ENCODE data around the gene MEGF9. TPM values are rescaled to one million over a fixed set of nuclear protein-coding genes. Genes with fewer than 3 reads are reported as not detected.

Gene MEGF9
- polyA plus RNA-seq, 1 donor (not counting 4 experiments of a cell fraction or from before 2014, with no cell fraction given): 11.2 TPM

DNA sequence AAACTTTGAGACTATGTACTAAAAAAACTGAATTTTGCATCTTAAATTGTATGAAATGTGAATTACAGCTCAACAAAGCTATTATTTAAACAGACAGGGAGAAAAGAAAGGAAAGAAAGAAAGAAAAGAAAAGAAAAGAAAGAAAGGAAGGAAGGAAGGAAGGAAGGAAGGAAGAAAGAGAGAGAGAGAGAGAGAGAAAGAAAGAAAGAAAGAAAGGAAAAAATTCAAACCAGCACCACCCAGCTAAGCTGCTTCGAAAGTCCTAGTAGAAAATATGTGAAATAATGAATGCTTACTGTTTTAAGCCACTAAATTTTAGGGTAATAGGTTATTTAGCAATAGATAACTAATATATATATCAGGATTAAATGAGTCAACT lies 102.6 kb downstream of the MEGF9 start:
- peaks cover 53% of the 10 kb centered on the region for H3K4me1 ChIP-seq (ENCODE audit: control insufficient read depth, extremely low read depth, insufficient read depth, low read length)
- H3K27ac ChIP-seq (ENCODE audit: control insufficient read depth, insufficient read depth, low read length): peak overlapping the region; percentile 65
- H3K9me1 ChIP-seq (ENCODE audit: control insufficient read depth, extremely low read depth, insufficient read depth, low read length): no peaks in the 10 kb centered on the region
- FAIRE-seq (no peak), DNase-seq (ENCODE audit: low read depth, low spot score) (no peak)
- H3K9me3 ChIP-seq (ENCODE audit: control insufficient read depth, low read depth, low read length): no peaks in the 10 kb centered on the region
- H2AFZ ChIP-seq (ENCODE audit: control insufficient read depth, low read length): no peak overlapping the region
- H3K4me3 ChIP-seq (ENCODE audit: control insufficient read depth in 2 of 3, extremely low read depth in 1 of 3, insufficient read depth in 2 of 3, low read depth in 1 of 3, low read length in 3 of 3): peak overlapping the region in 1 of 3 experiments; percentile 7
- peak overlapping the region; percentile 8 for H3K9ac ChIP-seq (ENCODE audit: control insufficient read depth, extremely low read depth, insufficient read depth, low read length)
- no peak for TF ChIP-seq EZH2 (IDR thresholded peaks at IDR 0.05; ENCODE audit: low read length)
- TF ChIP-seq, protein P1, sequence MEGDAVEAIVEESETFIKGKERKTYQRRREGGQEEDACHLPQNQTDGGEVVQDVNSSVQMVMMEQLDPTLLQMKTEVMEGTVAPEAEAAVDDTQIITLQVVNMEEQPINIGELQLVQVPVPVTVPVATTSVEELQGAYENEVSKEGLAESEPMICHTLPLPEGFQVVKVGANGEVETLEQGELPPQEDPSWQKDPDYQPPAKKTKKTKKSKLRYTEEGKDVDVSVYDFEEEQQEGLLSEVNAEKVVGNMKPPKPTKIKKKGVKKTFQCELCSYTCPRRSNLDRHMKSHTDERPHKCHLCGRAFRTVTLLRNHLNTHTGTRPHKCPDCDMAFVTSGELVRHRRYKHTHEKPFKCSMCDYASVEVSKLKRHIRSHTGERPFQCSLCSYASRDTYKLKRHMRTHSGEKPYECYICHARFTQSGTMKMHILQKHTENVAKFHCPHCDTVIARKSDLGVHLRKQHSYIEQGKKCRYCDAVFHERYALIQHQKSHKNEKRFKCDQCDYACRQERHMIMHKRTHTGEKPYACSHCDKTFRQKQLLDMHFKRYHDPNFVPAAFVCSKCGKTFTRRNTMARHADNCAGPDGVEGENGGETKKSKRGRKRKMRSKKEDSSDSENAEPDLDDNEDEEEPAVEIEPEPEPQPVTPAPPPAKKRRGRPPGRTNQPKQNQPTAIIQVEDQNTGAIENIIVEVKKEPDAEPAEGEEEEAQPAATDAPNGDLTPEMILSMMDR (optimal IDR thresholded peaks at IDR 0.05 in 1 of 3, IDR thresholded peaks at IDR 0.05 in 1 of 3, conservative IDR thresholded peaks at IDR 0.05 in 1 of 3; ENCODE audit: extremely low read depth in 1 of 3, insufficient read depth in 2 of 3, low read length in 3 of 3): no peak
- no peaks in the 10 kb centered on the region for H3K79me2 ChIP-seq (ENCODE audit: control insufficient read depth, insufficient read depth, low read length)
- H3K36me3 ChIP-seq (ENCODE audit: control insufficient read depth in 2 of 2, extremely low read depth in 1 of 2, insufficient read depth in 2 of 2, low read length in 2 of 2): peaks cover 0 to 2% of the 10 kb centered on the region in 2 experiments
- dilution Hi-C loops (cut with MboI; ENCODE audit: extremely low pct_ligation_motif_present, low sequenced_read_pairs): no loop called here
- no peaks in the 10 kb centered on the region for H3K27me3 ChIP-seq (ENCODE audit: control insufficient read depth, extremely low read depth, insufficient read depth, low read length)
- H3K4me2 ChIP-seq (ENCODE audit: control insufficient read depth, extremely low read depth, insufficient read depth, low read depth, low read length): peak overlapping the region; percentile 27
- H4K20me1 ChIP-seq (ENCODE audit: control insufficient read depth, extremely low read depth, insufficient read depth, low read length): no peaks in the 10 kb centered on the region

DNA sequence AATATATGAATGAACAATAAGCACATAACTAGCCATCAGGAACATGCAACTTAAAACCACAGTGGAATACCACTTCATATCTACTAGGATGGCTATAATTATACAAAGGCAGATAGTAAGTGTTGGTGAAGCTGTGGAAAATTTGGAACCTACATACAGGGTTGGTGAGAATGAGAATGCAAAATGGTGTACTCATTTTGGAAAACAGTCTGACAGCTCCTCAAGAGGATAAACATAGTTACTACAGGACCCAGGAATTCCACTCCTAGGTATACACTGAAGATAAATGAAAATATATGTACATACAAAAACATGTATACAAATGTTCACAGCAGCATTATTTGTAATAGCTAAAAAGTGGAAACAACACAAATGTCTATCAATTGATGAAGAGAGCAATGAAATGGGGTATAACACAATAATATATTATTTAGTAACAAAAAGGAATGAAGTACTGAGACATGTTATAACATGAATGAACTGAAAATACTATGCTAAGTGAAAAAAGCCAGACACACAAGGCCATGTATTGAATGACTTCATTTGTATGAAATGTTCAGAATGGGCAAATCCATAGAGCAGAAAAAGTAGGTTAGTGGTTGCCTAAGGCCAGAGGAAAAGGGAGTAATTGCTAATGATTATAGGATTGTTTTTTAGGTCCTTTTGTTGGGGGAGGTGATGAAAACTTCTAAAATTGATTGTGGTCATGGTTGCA lies 103.1 kb downstream of the MEGF9 start:
- Histone ChIP-seq H3K27ac (ENCODE audit: control insufficient read depth, insufficient read depth, low read length) (peak overlapping the region; percentile 65), H4K20me1 (ENCODE audit: control insufficient read depth, extremely low read depth, insufficient read depth, low read length) (no peaks in the 10 kb centered on the region), H3K4me3 (ENCODE audit: control insufficient read depth in 2 of 3, extremely low read depth in 1 of 3, insufficient read depth in 2 of 3, low read depth in 1 of 3, low read length in 3 of 3) (peak overlapping the region in 1 of 3 experiments; percentile 7), H3K27me3 (ENCODE audit: control insufficient read depth, extremely low read depth, insufficient read depth, low read length) (no peaks in the 10 kb centered on the region), H3K9me1 (ENCODE audit: control insufficient read depth, extremely low read depth, insufficient read depth, low read length) (no peaks in the 10 kb centered on the region), H3K4me1 (ENCODE audit: control insufficient read depth, extremely low read depth, insufficient read depth, low read length) (peaks cover 53% of the 10 kb centered on the region), H3K9ac (ENCODE audit: control insufficient read depth, extremely low read depth, insufficient read depth, low read length) (peak overlapping the region; percentile 8), H3K9me3 (ENCODE audit: control insufficient read depth, low read depth, low read length) (no peaks in the 10 kb centered on the region), H3K79me2 (ENCODE audit: control insufficient read depth, insufficient read depth, low read length) (no peaks in the 10 kb centered on the region), H3K4me2 (ENCODE audit: control insufficient read depth, extremely low read depth, insufficient read depth, low read depth, low read length) (peak overlapping the region; percentile 27), H3K36me3 (ENCODE audit: control insufficient read depth in 2 of 2, extremely low read depth in 1 of 2, insufficient read depth in 2 of 2, low read length in 2 of 2) (peaks cover 0 to 2% of the 10 kb centered on the region in 2 experiments), H2AFZ (ENCODE audit: control insufficient read depth, low read length) (no peak overlapping the region)
- FAIRE-seq (peak; percentile 17), DNase-seq (ENCODE audit: low read depth, low spot score) (peak; percentile 76)
- dilution Hi-C loops (cut with MboI; ENCODE audit: extremely low pct_ligation_motif_present, low sequenced_read_pairs): no loop called here
- TF ChIP-seq, protein P1 (optimal IDR thresholded peaks at IDR 0.05 in 1 of 3, IDR thresholded peaks at IDR 0.05 in 1 of 3, conservative IDR thresholded peaks at IDR 0.05 in 1 of 3; ENCODE audit: extremely low read depth in 1 of 3, insufficient read depth in 2 of 3, low read length in 3 of 3): peak in 2 of 3 experiments; percentile 39 to 57
- TF ChIP-seq EZH2 (IDR thresholded peaks at IDR 0.05; ENCODE audit: low read length): no peak

Measured in keratinocyte (primary cell).